KOPT-K1 (cell line): ENCODE measurements around the gene ZMAT5.

ENCODE experiments used
- H3K27ac ChIP-seq: fragments of 200-600 bp; sonication (generic); 2 replicates; pipeline ENCODE4 v1.5.1; 2016; ENCODE audit warnings: antibody characterized with exemption, mild to moderate bottlenecking, low read depth, low read length; ENCODE audit not compliant: poor library complexity, severe bottlenecking
- H3K36me3 ChIP-seq: fragments of 200-600 bp; sonication (generic); 2 replicates; pipeline ENCODE4 v1.5.1; 2017; ENCODE audit warnings: antibody characterized with exemption, mild to moderate bottlenecking, low read length, moderate library complexity; ENCODE audit not compliant: insufficient read depth
- H3K9me3 ChIP-seq: fragments of 200-600 bp; sonication (generic); 2 replicates; pipeline ENCODE4 v1.5.1; 2017; ENCODE audit warnings: antibody characterized with exemption, low read length, mild to moderate bottlenecking; ENCODE audit not compliant: insufficient read depth, poor library complexity, severe bottlenecking

ZMAT5 gene

GRCh38 chr22:29718949-29719898, 47.6 kb downstream of the ZMAT5 start:
- Histone ChIP-seq H3K36me3 (no peaks in the 10 kb centered on the region), H3K27ac (no peak overlapping the region)

GRCh38 chr22:29717789-29718188, 49.0 kb downstream of the ZMAT5 start:
- Histone ChIP-seq H3K27ac (no peak overlapping the region), H3K9me3 (no peaks in the 10 kb centered on the region), H3K36me3 (no peaks in the 10 kb centered on the region)

More at GRCh38 chr22:29718949-29719898, 47.6 kb downstream of the ZMAT5 start:
- H3K9me3 ChIP-seq = no peaks in the 10 kb centered on the region

DNA sequence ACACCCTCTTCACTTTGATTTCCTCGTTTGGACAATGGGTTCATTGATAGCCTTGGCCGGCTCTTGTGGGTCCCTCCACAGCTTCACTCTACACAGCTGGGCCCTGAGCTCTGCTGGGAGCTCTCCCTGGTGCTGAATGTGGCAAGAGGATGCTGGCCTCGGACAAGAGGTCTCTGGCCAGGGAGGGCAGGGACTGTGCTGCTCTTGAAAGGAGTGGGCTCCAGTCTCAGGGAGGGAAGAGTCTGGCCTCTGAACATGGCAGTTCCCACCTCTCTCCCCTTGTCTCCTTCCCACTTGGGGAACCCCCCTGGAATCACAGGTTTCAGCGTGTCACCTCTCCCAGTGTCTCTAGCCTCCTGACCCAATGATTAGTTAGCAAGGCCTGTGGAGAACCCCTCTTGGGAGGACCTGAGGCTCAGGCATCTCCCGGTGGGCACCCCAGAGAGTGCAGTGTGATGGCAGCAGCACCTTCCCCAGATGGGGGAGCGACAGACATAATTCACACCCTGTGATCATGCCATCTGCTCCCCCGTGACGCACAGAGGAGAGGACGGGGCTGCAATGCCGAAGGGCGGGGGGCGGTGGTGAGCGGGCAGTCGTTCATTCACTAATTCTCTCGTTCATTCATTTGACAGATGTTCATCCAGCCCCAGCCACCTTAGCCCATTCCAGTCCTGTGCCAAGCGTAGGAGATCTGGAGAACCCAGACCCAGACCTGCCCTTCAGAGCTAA, 49.8 kb downstream of the ZMAT5 start:
- H3K36me3 ChIP-seq = no peaks in the 10 kb centered on the region
- H3K27ac ChIP-seq = no peak overlapping the region
- H3K9me3 ChIP-seq = no peaks in the 10 kb centered on the region

DNA sequence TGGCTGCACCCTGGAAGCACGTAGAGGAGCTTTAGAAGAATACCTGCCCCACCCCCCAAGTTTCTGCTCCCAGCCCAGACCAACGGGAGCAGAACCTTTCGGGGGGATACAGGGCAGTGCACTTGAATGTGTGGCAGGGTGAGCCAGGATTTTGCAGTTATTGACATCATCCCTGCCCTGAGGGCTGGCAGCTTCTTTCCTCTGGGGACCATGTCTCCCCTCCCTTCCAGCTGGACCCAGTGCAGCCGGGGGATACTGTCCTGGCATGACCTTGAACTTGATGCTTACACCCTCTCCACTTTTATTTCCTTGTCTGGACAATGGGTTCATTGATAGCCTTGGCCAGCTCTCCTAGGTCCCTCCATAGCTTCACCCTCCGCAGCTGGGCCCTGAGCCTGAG, 51.1 kb downstream of the ZMAT5 start:
- Histone ChIP-seq H3K27ac (no peak overlapping the region), H3K9me3 (no peaks in the 10 kb centered on the region), H3K36me3 (no peaks in the 10 kb centered on the region)

DNA sequence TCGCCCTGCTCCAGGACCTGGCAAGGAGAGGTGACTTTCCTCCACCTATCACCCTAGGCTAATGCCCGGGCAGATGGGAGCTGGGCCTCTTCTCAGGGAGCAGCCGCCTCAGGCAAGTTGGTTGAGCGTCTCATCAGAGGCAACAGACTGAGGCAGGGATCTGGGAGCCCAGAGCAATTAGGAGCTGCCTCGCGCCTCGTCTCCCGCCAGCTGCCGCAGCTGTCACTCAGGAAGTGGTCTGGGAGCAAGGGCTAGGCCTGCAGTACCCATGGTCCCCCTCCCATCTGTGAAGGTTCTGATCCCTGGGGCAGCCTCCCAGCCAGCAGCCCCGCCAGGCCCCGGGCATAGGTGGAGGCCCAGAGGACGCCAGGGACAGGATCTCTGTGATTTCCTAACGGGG, 51.6 kb downstream of the ZMAT5 start:
- H3K27ac ChIP-seq = no peak overlapping the region
- no peaks in the 10 kb centered on the region for H3K36me3 ChIP-seq
- no peaks in the 10 kb centered on the region for H3K9me3 ChIP-seq

GRCh38 chr22:29713156-29713727, 53.6 kb downstream of the ZMAT5 start:
- Histone ChIP-seq H3K27ac (no peak overlapping the region), H3K9me3 (no peaks in the 10 kb centered on the region), H3K36me3 (no peaks in the 10 kb centered on the region)

DNA sequence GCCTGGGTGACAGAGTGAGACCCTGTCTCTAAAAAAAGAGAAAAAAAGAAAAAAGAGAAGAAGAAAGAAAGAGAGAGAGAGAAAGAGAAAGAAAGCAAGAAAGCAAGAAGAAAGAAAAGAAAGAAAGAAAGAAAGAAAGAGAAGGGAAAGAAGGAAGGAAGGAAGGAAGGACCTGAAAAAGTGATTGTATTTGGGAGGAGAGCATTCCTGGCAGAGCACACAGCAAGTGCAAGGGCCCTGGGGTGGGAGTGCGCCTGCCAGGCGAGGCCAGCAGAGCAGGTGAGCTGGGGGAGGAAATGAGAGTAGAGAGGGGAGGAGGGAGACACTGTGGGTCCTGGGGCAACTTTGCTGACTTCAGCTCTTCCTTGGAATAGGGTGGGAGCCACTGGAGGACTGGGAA, 54.7 kb downstream of the ZMAT5 start:
- no peaks in the 10 kb centered on the region for H3K9me3 ChIP-seq
- no peaks in the 10 kb centered on the region for H3K36me3 ChIP-seq
- H3K27ac ChIP-seq = no peak overlapping the region

- H3K9me3 ChIP-seq = no peaks in the 10 kb centered on the region
- no peaks in the 10 kb centered on the region for H3K36me3 ChIP-seq
- H3K27ac ChIP-seq = no peak overlapping the region
These were observed 55.7 kb downstream of the ZMAT5 start for GRCh38 chr22:29710922-29711593.

- Histone ChIP-seq H3K9me3 (no peaks in the 10 kb centered on the region), H3K27ac (no peak overlapping the region), H3K36me3 (no peaks in the 10 kb centered on the region)
These were observed 56.6 kb downstream of the ZMAT5 start for GRCh38 chr22:29710193-29710592.

GRCh38 chr22:29707471-29707870, 59.3 kb downstream of the ZMAT5 start:
- Histone ChIP-seq H3K36me3 (no peaks in the 10 kb centered on the region), H3K27ac (no peak overlapping the region), H3K9me3 (no peaks in the 10 kb centered on the region)

GRCh38 chr22:29707010-29707409, 59.8 kb downstream of the ZMAT5 start:
- no peaks in the 10 kb centered on the region for H3K9me3 ChIP-seq
- H3K36me3 ChIP-seq = no peaks in the 10 kb centered on the region
- no peak overlapping the region for H3K27ac ChIP-seq

DNA sequence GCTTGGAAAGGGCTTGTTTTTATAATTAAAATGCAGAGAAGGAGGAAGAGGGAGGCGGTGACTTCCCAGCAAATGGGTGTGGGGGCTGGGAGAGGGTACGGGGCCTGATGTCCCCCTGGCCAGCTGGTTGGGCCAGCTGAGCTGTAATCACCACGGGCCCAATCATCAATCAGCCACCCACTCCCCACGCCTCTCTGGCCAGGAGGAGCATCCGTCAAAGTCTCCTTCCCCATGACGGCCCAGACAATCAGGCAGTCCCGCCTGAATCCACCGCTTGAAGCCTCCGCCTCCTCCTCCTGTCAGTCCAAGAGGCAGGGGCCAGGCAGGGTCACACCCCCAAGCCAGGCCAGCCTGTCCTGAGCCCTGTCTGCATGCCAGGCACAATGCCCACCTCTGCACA, 60.3 kb downstream of the ZMAT5 start:
- H3K27ac ChIP-seq = no peak overlapping the region
- no peaks in the 10 kb centered on the region for H3K36me3 ChIP-seq
- no peaks in the 10 kb centered on the region for H3K9me3 ChIP-seq

DNA sequence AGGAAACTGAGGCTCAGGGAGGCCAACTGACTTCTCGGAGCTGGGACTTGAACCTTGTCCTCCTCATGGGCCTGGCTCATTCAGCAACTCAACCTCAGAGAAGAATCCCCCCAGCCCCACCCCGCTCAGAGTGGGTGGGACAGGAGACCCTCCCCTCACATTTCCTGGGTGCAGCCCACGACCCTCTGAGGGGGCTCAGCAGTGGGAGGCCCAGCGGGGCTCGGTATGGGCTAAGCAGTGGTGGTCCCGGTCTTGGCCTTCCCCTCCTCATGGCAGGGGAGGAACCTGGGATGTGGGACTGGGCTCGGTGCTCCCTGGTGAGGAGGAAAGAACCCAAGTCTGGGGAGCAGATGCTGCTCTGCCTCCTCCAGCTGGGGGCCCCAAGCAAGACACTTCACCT, 61.2 kb downstream of the ZMAT5 start:
- Histone ChIP-seq H3K9me3 (no peaks in the 10 kb centered on the region), H3K27ac (no peak overlapping the region), H3K36me3 (no peaks in the 10 kb centered on the region)

GRCh38 chr22:29704528-29705285, 62.1 kb downstream of the ZMAT5 start:
- no peaks in the 10 kb centered on the region for H3K9me3 ChIP-seq
- no peak overlapping the region for H3K27ac ChIP-seq
- H3K36me3 ChIP-seq = no peaks in the 10 kb centered on the region
